HCT116 (cell line): ENCODE measurements around the gene TICRR. TPM values are rescaled to one million over a fixed set of nuclear protein-coding genes. Genes with fewer than 3 reads are reported as not detected.

ENCODE experiments used
- ATAC-seq: fragments of 200-7000 bp; cut with Tn5 transposase; 2 replicates; pipeline ENCODE4 v1.9.1; 2020; ENCODE audit warnings: mild to moderate bottlenecking, moderate library complexity
- BruUV-seq: library from RNA; stranded (reverse); fragments of 400-500 nt; replicated peaks from 2 replicates; lab custom pipeline; 2021; lab: Mats Ljungman, UMichigan
- CTCF ChIA-PET: fragments of 300-600 bp; sonication (Branson Sonifier 250); formaldehyde crosslinking; loops from one replicate; lab custom pipeline; 2021; ENCODE audit warnings: antibody characterized with exemption; lab: Charles Lee
- POLR2A ChIA-PET: fragments of 300-600, 350-600 bp; sonication (Branson Sonifier 250); formaldehyde crosslinking; loops from one replicate; lab custom pipeline; 2021; ENCODE audit warnings: antibody characterized with exemption; lab: Charles Lee
- RAD21 ChIA-PET, 2 experiments: fragments of 300-600 bp; sonication (Branson Sonifier 250); formaldehyde crosslinking; loops; one replicate each; lab custom pipeline; 2023; ENCODE audit warnings: low total read pairs in 2 of 2; ENCODE audit not compliant: uncharacterized antibody in 2 of 2, unreplicated experiment in 2 of 2, low non-redundant PET in 1 of 2; lab: Charles Lee
- DNase-seq: peaks from one replicate; pipeline ENCODE4 v3.0.0-alpha.2; 2010; ENCODE audit warnings: low read depth, low spot score
- H2AFZ ChIP-seq: fragments of 200-600 bp; shearing (Covaris generic), sonication (generic); 2 replicates; pipeline ENCODE4 v1.6.1; 2017; ENCODE audit warnings: low read depth, mixed run types, mixed read lengths, antibody characterized with exemption, low read length; ENCODE audit not compliant: poor library complexity, severe bottlenecking
- H3K27ac ChIP-seq: 2 replicates; pipeline ENCODE4 v1.5.1; 2012; ENCODE audit warnings: low read depth, low read length
- H3K27me3 ChIP-seq: fragments of 200-600 bp; sonication (generic); 2 replicates; pipeline ENCODE4 v1.6.1; 2016; ENCODE audit warnings: mixed run types, low read length, mixed read lengths; ENCODE audit not compliant: insufficient read depth
- H3K36me3 ChIP-seq, 2 experiments: fragments of 200-500 bp in 1 of 2; fragments of 200-600 bp in 1 of 2; sonication (Bioruptor generic) in 1 of 2; sonication (generic) in 1 of 2; 2 replicates each; pipeline versions ENCODE4 v1.5.1 to v1.6.1; 2014 to 2016; ENCODE audit warnings: low read length in 2 of 2, inconsistent platforms in 1 of 2, mixed read lengths in 1 of 2, mixed run types in 1 of 2; ENCODE audit not compliant: insufficient read depth in 2 of 2, control insufficient read depth in 1 of 2
- H3K4me1 ChIP-seq, 2 experiments: fragments of 200-600 bp in 1 of 2; sonication (generic) in 1 of 2; 2 replicates each; pipeline versions ENCODE4 v1.5.1 to v1.6.1; 2012 to 2017; ENCODE audit warnings: low read length in 2 of 2, inconsistent platforms in 1 of 2, mild to moderate bottlenecking in 1 of 2, mixed read lengths in 1 of 2, mixed run types in 1 of 2, moderate library complexity in 1 of 2; ENCODE audit not compliant: insufficient read depth in 2 of 2, control insufficient read depth in 1 of 2
- H3K4me2 ChIP-seq: fragments of 200-600 bp; sonication (generic); 2 replicates; pipeline ENCODE4 v1.6.1; 2017; ENCODE audit warnings: mixed run types, low read length, mixed read lengths
- H3K4me3 ChIP-seq, 2 experiments: fragments of 200-600 bp in 1 of 2; sonication (generic) in 1 of 2; replicated peaks in 1 of 2; 2 replicates each; pipeline ENCODE4 v1.5.1; 2011 to 2016; ENCODE audit warnings: low read length in 2 of 2, control low read depth in 1 of 2, low read depth in 1 of 2, mild to moderate bottlenecking in 1 of 2, mixed read lengths in 1 of 2, mixed run types in 1 of 2
- H3K79me2 ChIP-seq: fragments of 200-600 bp; sonication (generic); 2 replicates; pipeline ENCODE4 v1.6.1; 2017; ENCODE audit warnings: mild to moderate bottlenecking, mixed run types, low read length, moderate library complexity, mixed read lengths; ENCODE audit not compliant: insufficient read depth
- H3K9ac ChIP-seq: fragments of 200-600 bp; sonication (generic); 2 replicates; pipeline ENCODE4 v1.6.1; 2016; ENCODE audit warnings: low read length, mixed read lengths
- H3K9me2 ChIP-seq: fragments of 200-600 bp; sonication (generic), shearing (Covaris generic); 2 replicates; pipeline ENCODE4 v1.6.1; 2017; ENCODE audit warnings: mixed run types, mild to moderate bottlenecking, moderate library complexity; ENCODE audit not compliant: insufficient read depth
- H3K9me3 ChIP-seq, 2 experiments: fragments of 200-500 bp in 1 of 2; fragments of 200-600 bp in 1 of 2; sonication (Bioruptor generic) in 1 of 2; sonication (generic) in 1 of 2; 2 replicates each; pipeline ENCODE4 v1.6.1; 2014 to 2017; ENCODE audit warnings: low read length in 2 of 2, mixed read lengths in 2 of 2, inconsistent platforms in 1 of 2, low read depth in 1 of 2, mild to moderate bottlenecking in 1 of 2, mixed run types in 1 of 2, moderate library complexity in 1 of 2; ENCODE audit not compliant: control insufficient read depth in 1 of 2, insufficient read depth in 1 of 2
- H4K20me1 ChIP-seq: fragments of 200-600 bp; sonication (generic), shearing (Covaris generic); 2 replicates; pipeline ENCODE4 v1.6.1; 2017; ENCODE audit warnings: mixed run types, mild to moderate bottlenecking, moderate library complexity; ENCODE audit not compliant: insufficient read depth
- CBX3 ChIP-seq: IDR thresholded peaks from 2 replicates; pipeline ENCODE4 v1.6.1; 2012; ENCODE audit warnings: low read depth
- CEBPB ChIP-seq: IDR thresholded peaks from 2 replicates; pipeline ENCODE4 v1.6.1; 2012; ENCODE audit warnings: low read depth
- CTCF ChIP-seq, 3 experiments: fragments of 200-600 bp in 1 of 3; sonication (generic) in 1 of 3; IDR thresholded peaks in 2 of 3; conservative IDR thresholded peaks in 1 of 3; 2 replicates each; pipeline ENCODE4 v1.5.1; 2012 to 2017; ENCODE audit warnings: low read depth in 2 of 3, low read length in 2 of 3, antibody characterized with exemption in 1 of 3, borderline replicate concordance in 1 of 3, control low read depth in 1 of 3, mild to moderate bottlenecking in 1 of 3, mixed read lengths in 1 of 3, mixed run types in 1 of 3, moderate library complexity in 1 of 3; ENCODE audit not compliant: insufficient read depth in 1 of 3
- FOSL1 ChIP-seq: IDR thresholded peaks from 2 replicates; pipeline ENCODE4 v1.6.1; 2012; ENCODE audit warnings: low read depth
- JUND ChIP-seq: IDR thresholded peaks from 2 replicates; pipeline ENCODE4 v1.6.1; 2012
- MAX ChIP-seq: IDR thresholded peaks from 2 replicates; pipeline ENCODE4 v1.6.1; 2012
- POLR2AphosphoS5 ChIP-seq: IDR thresholded peaks from 2 replicates; pipeline ENCODE4 v1.6.1; 2011; ENCODE audit warnings: mild to moderate bottlenecking, low read depth, low read length, moderate library complexity
- RAD21 ChIP-seq: IDR thresholded peaks from 2 replicates; pipeline ENCODE4 v1.6.1; 2012; ENCODE audit warnings: low read depth, mild to moderate bottlenecking
- SP1 ChIP-seq: IDR thresholded peaks from 2 replicates; pipeline ENCODE4 v1.6.1; 2012; ENCODE audit warnings: low read depth
- ZBTB33 ChIP-seq: IDR thresholded peaks from 2 replicates; pipeline ENCODE4 v1.6.1; 2011; ENCODE audit warnings: mild to moderate bottlenecking, low read length, moderate library complexity; ENCODE audit not compliant: insufficient replicate concordance; ENCODE audit errors: extremely low read depth
- ZFX ChIP-seq: fragments of 450-650 bp; IDR thresholded peaks from 2 replicates; pipeline ENCODE4 v1.6.1; 2017
- intact Hi-C: fragments of 100-400 bp; cut with micrococcal nuclease; formaldehyde crosslinking; loops from 2 replicates; pipeline ENCODE4 v1.10.0; 2022
- total RNA-seq: library from RNA; stranded (reverse); gene quantifications from one replicate; pipeline ENCODE4 v1.2.1, GENCODE V29; 2021; ENCODE audit not compliant: unreplicated experiment

Gene TICRR
- total RNA-seq, 1 experiment from 2014 or later: 24.8 TPM

- CTCF ChIA-PET: no interaction called here
- peaks cover 46 to 71% of the 10 kb centered on the region in 2 experiments for H3K36me3 ChIP-seq
- no peaks in the 10 kb centered on the region for H3K27me3 ChIP-seq
- RAD21 ChIA-PET: no interaction called here
- no peak overlapping the region for H3K4me3 ChIP-seq
- H3K79me2 ChIP-seq: peaks cover 50% of the 10 kb centered on the region
- H2AFZ ChIP-seq: no peak overlapping the region
- H3K9me2 ChIP-seq: no peaks in the 10 kb centered on the region
- H3K27ac ChIP-seq: no peak overlapping the region
- H3K4me1 ChIP-seq: no peaks in the 10 kb centered on the region
- POLR2A ChIA-PET: no interaction called here
- H3K4me2 ChIP-seq: no peak overlapping the region
- H4K20me1 ChIP-seq: peaks cover 5% of the 10 kb centered on the region
- BruUV-seq: no TSS peak
- ATAC-seq (no peak), DNase-seq (no peak)
- H3K9ac ChIP-seq: no peak overlapping the region
- TF ChIP-seq ZFX: no peak
- TF ChIP-seq JUND: no peak
- TF ChIP-seq CEBPB: no peak
- TF ChIP-seq POLR2AphosphoS5: no peak
- no peak for TF ChIP-seq MAX
- TF ChIP-seq CTCF (IDR thresholded peaks at IDR 0.05 in 2 of 3, conservative IDR thresholded peaks at IDR 0.05 in 1 of 3; ENCODE audit: borderline replicate concordance in 1 of 3, insufficient read depth in 1 of 3, low read depth in 2 of 3, low read length in 2 of 3): no peak
- no peak for TF ChIP-seq RAD21
- no peak for TF ChIP-seq SP1
- TF ChIP-seq FOSL1: no peak
- intact Hi-C loops: no loop called here
- H3K9me3 ChIP-seq: no peaks in the 10 kb centered on the region
Measured at GRCh38 chr15:89611317-89611716, 36.0 kb downstream of the TICRR start.

GRCh38 chr15:89613031-89613430 is 37.8 kb downstream of the TICRR start:
- POLR2A ChIA-PET: no interaction called here
- Histone ChIP-seq H3K9me3 (no peaks in the 10 kb centered on the region), H3K9me2 (no peaks in the 10 kb centered on the region), H3K79me2 (peaks cover 46% of the 10 kb centered on the region), H2AFZ (no peak overlapping the region), H3K36me3 (peaks cover 50 to 65% of the 10 kb centered on the region in 2 experiments), H3K4me3 (no peak overlapping the region), H4K20me1 (no peaks in the 10 kb centered on the region), H3K27me3 (no peaks in the 10 kb centered on the region), H3K4me2 (no peak overlapping the region), H3K9ac (no peak overlapping the region), H3K4me1 (no peaks in the 10 kb centered on the region), H3K27ac (no peak overlapping the region)
- BruUV-seq: no TSS peak
- intact Hi-C loops: no loop called here
- CTCF ChIA-PET: no interaction called here
- TF ChIP-seq CBX3 (no peak), SP1 (no peak), ZBTB33 (no peak)
- no peak for ATAC-seq
- DNase-seq: no peak
- RAD21 ChIA-PET: no interaction called here
